MCF 10A (cell line): ENCODE measurements around the gene VSX2. TPM values are rescaled to one million over a fixed set of nuclear protein-coding genes. Genes with fewer than 3 reads are reported as not detected.

Source experiments
- BruUV-seq: library from RNA; stranded (reverse); fragments of 400-500 nt; replicated peaks from 2 replicates; lab custom pipeline; 2021; lab: Mats Ljungman, UMichigan
- CTCF ChIA-PET: fragments of 300-600 bp; sonication (Branson Sonifier 250); formaldehyde crosslinking; extraction: SDS; loops from one replicate; lab custom pipeline; 2021; ENCODE audit warnings: antibody characterized with exemption, inconsistent platforms; lab: Yijun Ruan, JAX
- POLR2A ChIA-PET: fragments of 300-600, 350-650 bp; sonication (Branson Sonifier 250); formaldehyde crosslinking; extraction: SDS; loops from one replicate; lab custom pipeline; 2020; ENCODE audit warnings: antibody characterized with exemption, inconsistent platforms; lab: Yijun Ruan, JAX
- DNase-seq: peaks from one replicate; pipeline ENCODE4 v3.0.0-alpha.2; 2018; ENCODE audit not compliant: unreplicated experiment
- H3K27ac Mint-ChIP-seq: one replicate; pipeline ENCODE4 v1.8.0; 2022; ENCODE audit warnings: mild to moderate bottlenecking, low read depth, mixed read lengths; ENCODE audit not compliant: unreplicated experiment
- H3K27me3 Mint-ChIP-seq: one replicate; pipeline ENCODE4 v1.8.0; 2022; ENCODE audit warnings: mixed read lengths; ENCODE audit not compliant: insufficient read depth, unreplicated experiment
- H3K36me3 Mint-ChIP-seq: one replicate; pipeline ENCODE4 v1.8.0; 2022; ENCODE audit warnings: mild to moderate bottlenecking, moderate library complexity, mixed read lengths; ENCODE audit not compliant: insufficient read depth, unreplicated experiment
- H3K4me1 Mint-ChIP-seq: one replicate; pipeline ENCODE4 v1.8.0; 2022; ENCODE audit warnings: mixed read lengths; ENCODE audit not compliant: insufficient read depth, unreplicated experiment
- H3K4me3 Mint-ChIP-seq: one replicate; pipeline ENCODE4 v1.8.0; 2022; ENCODE audit warnings: mild to moderate bottlenecking, moderate library complexity, mixed read lengths; ENCODE audit not compliant: unreplicated experiment
- H3K9me3 Mint-ChIP-seq: one replicate; pipeline ENCODE4 v1.8.0; 2022; ENCODE audit warnings: mixed read lengths; ENCODE audit not compliant: unreplicated experiment
- intact Hi-C: fragments of 100-400 bp; cut with micrococcal nuclease; formaldehyde crosslinking; loops from 2 replicates; pipeline ENCODE4 v1.14.1; 2022
- total RNA-seq: library from RNA; stranded (reverse); gene quantifications from 2 replicates; pipeline ENCODE4 v1.2.3, GENCODE V29; 2022
- TF ChIP-seq, protein P1 (sequence below): fragments of 200-600 bp; IDR thresholded peaks from one replicate; pipeline ENCODE4 v1.8.0; 2022; ENCODE audit warnings: antibody characterized with exemption, mild to moderate bottlenecking; ENCODE audit not compliant: unreplicated experiment

The VSX2 gene
- total RNA-seq, 1 experiment from 2014 or later = not detected

DNA sequence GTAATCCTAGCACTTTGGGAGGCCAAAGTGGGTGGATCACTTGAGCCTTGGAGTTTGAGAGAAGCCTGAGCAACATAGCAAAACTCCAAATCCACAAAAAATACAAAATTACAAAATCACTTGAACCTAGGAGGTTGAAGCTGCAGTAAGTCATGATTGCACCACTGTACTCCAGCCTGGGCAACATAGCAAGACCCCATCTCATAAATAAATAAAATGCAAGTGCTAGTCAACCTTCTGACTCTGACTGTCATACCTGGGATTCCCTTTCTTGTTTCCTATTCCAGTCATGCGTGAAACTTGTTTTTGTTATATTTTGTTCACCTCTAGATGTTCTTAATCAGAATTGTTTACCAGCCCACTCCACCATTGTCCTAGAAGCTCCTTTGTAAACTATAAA is 32.1 kb downstream of the VSX2 start:
- H3K4me3 Mint-ChIP-seq = no peak overlapping the region
- H3K4me1 Mint-ChIP-seq = peaks cover 6% of the 10 kb centered on the region
- no peaks in the 10 kb centered on the region for H3K36me3 Mint-ChIP-seq
- intact Hi-C loops = no loop called here
- H3K27me3 Mint-ChIP-seq = peaks cover 14% of the 10 kb centered on the region
- TF ChIP-seq, protein P1, sequence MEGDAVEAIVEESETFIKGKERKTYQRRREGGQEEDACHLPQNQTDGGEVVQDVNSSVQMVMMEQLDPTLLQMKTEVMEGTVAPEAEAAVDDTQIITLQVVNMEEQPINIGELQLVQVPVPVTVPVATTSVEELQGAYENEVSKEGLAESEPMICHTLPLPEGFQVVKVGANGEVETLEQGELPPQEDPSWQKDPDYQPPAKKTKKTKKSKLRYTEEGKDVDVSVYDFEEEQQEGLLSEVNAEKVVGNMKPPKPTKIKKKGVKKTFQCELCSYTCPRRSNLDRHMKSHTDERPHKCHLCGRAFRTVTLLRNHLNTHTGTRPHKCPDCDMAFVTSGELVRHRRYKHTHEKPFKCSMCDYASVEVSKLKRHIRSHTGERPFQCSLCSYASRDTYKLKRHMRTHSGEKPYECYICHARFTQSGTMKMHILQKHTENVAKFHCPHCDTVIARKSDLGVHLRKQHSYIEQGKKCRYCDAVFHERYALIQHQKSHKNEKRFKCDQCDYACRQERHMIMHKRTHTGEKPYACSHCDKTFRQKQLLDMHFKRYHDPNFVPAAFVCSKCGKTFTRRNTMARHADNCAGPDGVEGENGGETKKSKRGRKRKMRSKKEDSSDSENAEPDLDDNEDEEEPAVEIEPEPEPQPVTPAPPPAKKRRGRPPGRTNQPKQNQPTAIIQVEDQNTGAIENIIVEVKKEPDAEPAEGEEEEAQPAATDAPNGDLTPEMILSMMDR = no peak
- H3K27ac Mint-ChIP-seq = no peak overlapping the region
- CTCF ChIA-PET = interaction anchor here (1.3 kb wide), 1 partner anchor 12 kb away, joined by 4 read pairs; no protein-coding TSS in a partner anchor
- BruUV-seq = no TSS peak
- H3K9me3 Mint-ChIP-seq = no peaks in the 10 kb centered on the region
- POLR2A ChIA-PET = no interaction called here
- DNase-seq = no peak

DNA sequence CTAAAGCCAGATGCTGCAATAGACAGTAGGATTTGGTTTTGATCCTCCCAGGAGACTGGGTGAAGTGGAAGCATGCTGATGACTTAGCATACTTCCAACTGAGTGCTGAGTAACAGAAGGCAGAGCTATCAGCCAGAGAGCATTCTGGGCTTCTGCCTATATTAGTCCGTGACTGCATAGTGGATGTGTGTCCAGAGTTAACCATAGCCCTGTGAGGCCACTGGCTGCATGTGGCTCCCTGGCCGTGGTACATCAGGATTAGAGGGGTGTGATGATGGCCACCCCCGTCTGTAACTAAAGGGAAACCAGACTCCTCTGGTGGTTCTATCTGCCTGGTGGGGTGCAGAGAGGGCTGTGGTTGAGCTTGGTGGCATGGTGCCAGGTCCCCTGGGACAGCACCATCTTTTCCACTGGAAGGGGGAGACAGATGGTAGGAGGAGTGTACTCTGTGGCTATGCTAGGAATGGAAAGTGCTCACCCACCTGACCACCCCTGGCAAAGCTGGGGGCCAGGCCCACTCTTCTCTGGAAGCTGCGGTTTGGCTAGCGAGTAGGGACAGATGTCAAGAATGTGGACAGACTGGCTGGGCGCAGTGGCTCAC is 36.1 kb downstream of the VSX2 start:
- TF ChIP-seq, protein P1 = no peak
- Mint-ChIP-seq H3K36me3 (peaks cover 4% of the 10 kb centered on the region), H3K27ac (no peak overlapping the region), H3K4me1 (peaks cover 6% of the 10 kb centered on the region), H3K4me3 (no peak overlapping the region), H3K9me3 (no peaks in the 10 kb centered on the region), H3K27me3 (peaks cover 14% of the 10 kb centered on the region)
- POLR2A ChIA-PET = no interaction called here
- intact Hi-C loops = no loop called here
- BruUV-seq = no TSS peak
- CTCF ChIA-PET = interaction anchor here (0.6 to 2.2 kb wide), 3 partner anchors 18 to 26 kb away, joined by 3 to 11 read pairs (median 3); no protein-coding TSS in a partner anchor
- DNase-seq = no peak

DNA sequence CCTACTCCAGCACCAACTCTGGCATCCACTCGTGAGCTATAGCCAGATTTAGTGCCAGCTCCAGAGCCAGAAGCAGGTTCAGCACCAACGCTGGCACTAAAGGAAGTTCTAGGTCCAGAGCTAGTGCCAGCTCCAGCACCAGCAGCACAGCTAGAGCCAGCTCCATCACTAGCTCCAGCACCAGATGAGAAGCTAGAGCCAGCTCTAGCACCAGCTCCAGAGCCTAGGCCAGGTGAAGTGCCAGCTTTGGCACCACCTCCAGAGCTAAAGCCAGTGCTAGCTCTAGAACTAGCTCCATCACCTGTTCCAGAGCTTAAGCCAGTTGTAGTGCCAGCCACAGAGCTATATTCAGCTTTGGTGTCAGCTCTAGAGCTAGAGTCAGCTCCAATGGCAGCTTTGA is 38.8 kb downstream of the VSX2 start:
- H3K9me3 Mint-ChIP-seq = no peaks in the 10 kb centered on the region
- no TSS peak for BruUV-seq
- TF ChIP-seq, protein P1 = no peak
- no peaks in the 10 kb centered on the region for H3K27me3 Mint-ChIP-seq
- no peaks in the 10 kb centered on the region for H3K4me1 Mint-ChIP-seq
- no peak overlapping the region for H3K4me3 Mint-ChIP-seq
- CTCF ChIA-PET = interaction anchor here (0.7 to 1.3 kb wide), 3 partner anchors 21 to 702 kb away, joined by 4 to 8 read pairs (median 4); no protein-coding TSS in a partner anchor
- DNase-seq = no peak
- intact Hi-C loops = no loop called here
- no peak overlapping the region for H3K27ac Mint-ChIP-seq
- POLR2A ChIA-PET = interaction anchor here (0.7 to 1.2 kb wide), 2 partner anchors 24 to 228 kb away, joined by 3 to 4 read pairs; partner anchors contain the start of gene ABCD4
- peaks cover 10% of the 10 kb centered on the region for H3K36me3 Mint-ChIP-seq

DNA sequence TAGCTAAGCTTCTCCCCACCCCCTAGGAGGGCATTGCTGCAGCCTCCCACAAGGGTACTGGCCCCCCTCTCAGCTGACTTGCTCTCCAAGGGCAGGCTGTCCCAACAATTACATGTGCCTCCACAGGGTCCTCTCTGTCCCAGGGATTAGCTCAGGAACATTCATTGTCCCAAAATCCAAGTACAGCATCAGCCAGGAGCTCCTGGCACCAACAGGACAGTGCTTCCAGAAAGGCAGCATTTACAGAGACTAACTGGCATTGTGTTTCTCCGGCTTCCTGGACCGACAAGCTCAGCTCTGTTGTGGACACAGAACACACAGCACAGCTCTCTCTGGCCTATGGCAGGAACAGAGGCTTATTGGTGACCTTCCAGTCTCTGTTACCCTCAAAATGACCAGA is 41.8 kb downstream of the VSX2 start:
- no TSS peak for BruUV-seq
- DNase-seq = no peak
- TF ChIP-seq, protein P1 = no peak
- Mint-ChIP-seq H3K36me3 (peaks cover 25% of the 10 kb centered on the region), H3K27me3 (no peaks in the 10 kb centered on the region), H3K9me3 (no peaks in the 10 kb centered on the region), H3K27ac (no peak overlapping the region), H3K4me3 (no peak overlapping the region), H3K4me1 (no peaks in the 10 kb centered on the region)
- CTCF ChIA-PET = interaction anchor here (1.1 kb wide), 2 partner anchors 13 to 24 kb away, joined by 4 read pairs; no protein-coding TSS in a partner anchor
- intact Hi-C loops = no loop called here
- POLR2A ChIA-PET = interaction anchor here (0.7 kb wide), 1 partner anchor 476 kb away, joined by 3 read pairs; no protein-coding TSS in a partner anchor
